ENCODE data around the gene PLXNA2. TPM values are rescaled to one million over a fixed set of nuclear protein-coding genes. Genes with fewer than 3 reads are reported as not detected.

The PLXNA2 gene
- total RNA-seq, 1 donor from 2014 or later: 0.44 TPM

DNA sequence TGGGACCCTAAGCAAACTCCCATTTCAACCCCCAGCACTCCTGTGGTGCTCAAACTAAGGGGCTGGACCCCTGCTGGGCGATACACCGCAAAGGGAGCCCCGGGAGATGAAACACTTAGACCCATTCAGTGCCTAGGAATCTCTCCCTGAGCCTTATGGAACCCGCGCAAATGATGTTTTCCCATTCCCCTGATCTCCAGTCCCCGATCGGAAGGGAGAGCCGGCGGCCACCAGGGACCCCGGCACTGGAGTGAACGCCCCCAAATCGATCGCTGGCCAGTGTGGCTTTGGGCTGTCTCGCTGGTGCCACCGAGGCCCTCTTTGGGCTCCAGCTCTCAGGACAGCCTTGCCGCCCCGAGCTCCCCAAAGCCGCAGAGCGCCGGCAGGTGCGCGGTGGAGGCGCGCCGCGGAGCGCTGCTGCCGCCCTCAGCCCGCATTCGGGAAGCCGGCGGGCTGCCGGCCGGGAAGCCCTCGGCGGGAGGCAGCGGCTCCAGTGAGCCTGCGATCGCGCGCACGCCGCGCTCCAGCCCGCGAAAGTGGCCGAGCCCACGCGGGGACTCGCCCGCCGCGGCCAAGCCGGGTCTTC is 1.1 kb downstream of the PLXNA2 start:
- intact Hi-C loops (cut with micrococcal nuclease): loop anchor here (10.0 kb wide), 1 partner anchor 1582 kb away; the partner anchor contains the start of gene UTP25

DNA sequence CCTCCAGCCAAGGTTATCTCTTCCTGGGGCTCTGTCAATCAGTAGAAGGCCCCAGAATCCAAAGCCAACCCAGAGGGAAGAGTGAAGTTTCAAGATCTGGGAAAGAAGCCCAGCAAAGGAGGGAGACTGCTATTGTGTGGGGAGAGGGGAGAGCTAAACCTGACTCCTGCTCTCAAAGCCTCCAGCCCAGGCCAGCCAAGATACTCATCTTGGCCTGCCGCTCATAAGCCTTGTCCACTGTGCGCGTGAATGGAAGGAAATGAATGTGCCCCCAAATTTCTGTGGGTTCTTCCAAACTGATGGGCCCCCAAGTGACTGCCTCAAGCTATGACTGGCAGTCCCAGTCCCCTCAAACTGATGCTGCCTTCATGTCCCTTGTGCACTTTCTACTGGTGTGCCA is 2.0 kb downstream of the PLXNA2 start:
- intact Hi-C loops (cut with micrococcal nuclease): loop anchor here (10.0 kb wide), 1 partner anchor 1583 kb away; the partner anchor contains the start of gene UTP25

- intact Hi-C loops (cut with micrococcal nuclease): loop anchor here (10.0 kb wide), 1 partner anchor 1583 kb away; the partner anchor contains the start of gene UTP25
These were observed 2.7 kb downstream of the PLXNA2 start for GRCh38 chr1:208241512-208241911.

DNA sequence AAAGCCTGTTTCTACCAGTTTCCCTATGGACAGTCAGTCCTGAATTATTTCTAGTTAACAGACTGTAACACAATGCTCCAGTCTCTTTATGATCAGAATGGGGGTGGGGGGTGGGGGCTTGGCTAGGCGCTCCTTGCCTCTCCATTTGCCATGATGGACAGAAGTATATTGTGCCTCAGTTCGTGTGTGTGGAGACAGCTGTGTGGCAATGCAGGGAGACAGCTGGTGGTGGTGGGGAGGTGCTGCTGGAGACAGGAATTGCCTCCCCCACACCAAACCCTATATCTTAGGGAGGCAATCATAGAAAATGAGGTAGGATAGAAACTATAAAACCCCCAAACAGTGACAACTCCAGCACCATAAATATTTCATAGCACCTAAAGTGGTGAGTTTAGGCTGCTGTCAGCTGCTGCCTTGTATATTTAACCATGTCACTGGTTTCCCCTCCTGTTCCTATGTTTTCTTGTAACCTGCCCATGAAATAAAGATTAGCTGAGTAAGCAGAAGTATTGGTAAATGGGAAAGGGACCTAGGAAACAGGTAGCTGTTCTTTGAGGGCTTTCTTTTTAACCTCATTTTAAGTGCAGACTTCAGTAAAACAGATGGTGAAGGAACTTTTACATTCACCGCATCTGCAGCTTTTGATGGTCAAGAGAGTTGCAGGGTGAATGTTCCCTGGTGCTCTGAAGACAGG is 3.4 kb downstream of the PLXNA2 start:
- intact Hi-C loops (cut with micrococcal nuclease): loop anchor here (10.0 kb wide), 1 partner anchor 1584 kb away; the partner anchor contains the start of gene UTP25

GRCh38 chr1:208239473-208240381 is 4.5 kb downstream of the PLXNA2 start:
- intact Hi-C loops (cut with micrococcal nuclease): loop anchor here (10.0 kb wide), 1 partner anchor 1585 kb away; the partner anchor contains the start of gene UTP25

DNA sequence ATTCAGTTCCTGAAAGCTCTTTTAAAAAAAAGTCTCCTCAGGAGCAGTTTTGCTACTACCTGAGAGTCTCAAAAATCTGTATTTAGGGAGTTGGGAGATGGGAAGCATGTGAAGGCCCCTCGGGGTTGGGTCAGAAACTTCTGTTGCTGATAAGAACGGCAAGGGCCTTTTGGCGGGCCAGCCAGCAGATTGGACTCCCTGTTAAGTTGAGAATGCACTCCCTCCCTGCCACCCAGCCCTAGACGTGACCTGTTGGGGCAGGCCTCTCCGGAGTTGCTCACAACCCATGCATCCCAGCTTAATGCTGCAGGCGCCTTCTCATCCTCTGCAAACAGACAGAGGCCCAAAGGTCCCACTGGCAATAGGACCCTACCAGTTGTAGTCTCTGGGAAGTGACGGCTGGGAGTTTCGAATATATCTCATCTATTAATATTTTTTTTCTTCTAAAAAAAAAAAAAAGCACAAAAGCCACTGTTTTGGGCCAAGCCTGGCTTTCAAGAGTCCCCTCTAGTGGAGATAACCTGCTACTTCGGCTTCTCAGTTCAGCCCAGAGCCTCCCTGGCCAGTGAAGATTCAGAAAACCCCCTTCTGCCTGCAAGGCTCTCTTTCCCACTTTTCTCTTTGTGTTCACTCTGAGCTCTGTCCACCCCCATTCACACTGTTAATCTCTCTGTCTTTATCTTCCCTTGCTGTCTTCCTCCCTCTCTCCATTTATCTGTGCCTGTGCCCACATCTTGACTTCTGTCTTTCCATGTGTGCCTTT is 5.3 kb downstream of the PLXNA2 start:
- intact Hi-C loops (cut with micrococcal nuclease): no loop called here

GRCh38 chr1:208237241-208237640 is 6.9 kb downstream of the PLXNA2 start:
- intact Hi-C loops (cut with micrococcal nuclease): no loop called here

DNA sequence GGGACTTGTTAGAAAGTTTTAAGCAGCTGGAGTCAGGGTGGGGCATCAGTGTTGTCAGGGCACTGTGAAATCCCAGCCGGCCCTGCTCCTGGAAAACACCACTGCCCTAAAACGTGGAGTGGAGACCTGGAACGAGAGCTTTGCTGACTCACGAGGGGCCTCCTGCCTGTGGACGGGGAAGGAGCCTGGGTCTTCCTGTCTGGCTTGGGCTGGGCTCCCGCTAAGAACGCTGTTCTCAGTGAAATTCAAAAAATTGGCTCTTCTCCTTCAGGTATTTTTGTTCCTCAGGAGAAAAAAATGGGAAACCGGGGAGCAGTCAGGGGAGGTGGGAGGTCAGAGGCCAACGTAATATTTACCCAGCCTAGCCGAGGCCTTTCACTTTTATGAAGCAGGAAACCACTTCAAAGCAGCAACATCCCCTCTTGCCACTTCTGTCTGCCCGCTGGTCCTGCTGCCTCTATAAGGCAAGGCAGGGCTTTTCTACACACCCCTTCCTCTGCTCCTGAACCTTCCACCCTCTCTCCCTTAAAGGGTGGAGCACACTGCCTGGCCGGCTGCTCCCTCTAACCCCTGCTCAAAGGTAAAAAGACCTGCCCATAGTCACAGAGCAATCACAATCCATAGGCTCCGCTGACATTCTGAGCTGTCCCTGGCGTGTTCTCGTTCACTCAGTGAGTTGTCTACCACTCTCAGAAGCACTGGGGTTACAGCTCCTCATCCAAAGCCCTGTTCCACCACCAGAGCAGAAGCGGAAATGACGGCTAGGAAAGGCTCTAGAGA is 8.0 kb downstream of the PLXNA2 start:
- intact Hi-C loops (cut with micrococcal nuclease): no loop called here

DNA sequence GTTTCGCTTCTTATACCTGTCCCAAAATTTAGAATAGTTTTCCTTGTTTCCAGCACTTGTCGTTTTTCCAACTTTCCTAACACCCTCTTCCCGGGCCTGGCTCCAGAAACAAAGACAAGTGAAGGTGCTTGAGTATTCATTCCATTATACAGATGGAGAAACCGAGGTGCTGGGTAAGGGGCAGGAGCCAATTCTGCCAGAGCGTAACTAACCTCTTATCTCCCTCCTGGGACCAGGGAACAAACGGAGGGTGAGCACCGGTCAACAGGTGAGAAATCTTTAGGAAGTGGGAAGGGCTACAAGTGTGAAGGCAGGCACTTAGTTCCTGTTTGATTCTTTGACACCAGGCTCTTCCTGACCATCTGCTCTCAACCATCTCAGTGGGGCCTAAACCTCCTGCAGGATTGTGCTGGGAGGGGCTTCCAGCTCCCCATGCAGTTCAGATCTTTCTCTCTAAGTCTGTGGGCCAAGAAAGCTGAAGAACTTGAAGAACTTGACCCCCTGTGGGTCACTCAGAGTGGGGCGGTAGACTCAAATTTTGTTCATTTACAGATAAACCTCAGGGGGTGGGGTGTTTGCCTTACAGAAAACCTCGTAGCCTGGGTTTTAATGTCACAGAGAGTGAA is 8.7 kb downstream of the PLXNA2 start:
- intact Hi-C loops (cut with micrococcal nuclease): no loop called here

GRCh38 chr1:208234721-208235120 is 9.5 kb downstream of the PLXNA2 start:
- intact Hi-C loops (cut with micrococcal nuclease): no loop called here

- intact Hi-C loops (cut with micrococcal nuclease): no loop called here
These were observed 10.2 kb downstream of the PLXNA2 start for GRCh38 chr1:208233978-208234377.

- intact Hi-C loops (cut with micrococcal nuclease): no loop called here
These were observed 10.6 kb downstream of the PLXNA2 start for GRCh38 chr1:208233546-208233945.

- intact Hi-C loops (cut with micrococcal nuclease): no loop called here
These were observed 11.5 kb downstream of the PLXNA2 start for GRCh38 chr1:208232662-208233038.

- intact Hi-C loops (cut with micrococcal nuclease): no loop called here
These were observed 12.1 kb downstream of the PLXNA2 start for GRCh38 chr1:208231881-208232661.

DNA sequence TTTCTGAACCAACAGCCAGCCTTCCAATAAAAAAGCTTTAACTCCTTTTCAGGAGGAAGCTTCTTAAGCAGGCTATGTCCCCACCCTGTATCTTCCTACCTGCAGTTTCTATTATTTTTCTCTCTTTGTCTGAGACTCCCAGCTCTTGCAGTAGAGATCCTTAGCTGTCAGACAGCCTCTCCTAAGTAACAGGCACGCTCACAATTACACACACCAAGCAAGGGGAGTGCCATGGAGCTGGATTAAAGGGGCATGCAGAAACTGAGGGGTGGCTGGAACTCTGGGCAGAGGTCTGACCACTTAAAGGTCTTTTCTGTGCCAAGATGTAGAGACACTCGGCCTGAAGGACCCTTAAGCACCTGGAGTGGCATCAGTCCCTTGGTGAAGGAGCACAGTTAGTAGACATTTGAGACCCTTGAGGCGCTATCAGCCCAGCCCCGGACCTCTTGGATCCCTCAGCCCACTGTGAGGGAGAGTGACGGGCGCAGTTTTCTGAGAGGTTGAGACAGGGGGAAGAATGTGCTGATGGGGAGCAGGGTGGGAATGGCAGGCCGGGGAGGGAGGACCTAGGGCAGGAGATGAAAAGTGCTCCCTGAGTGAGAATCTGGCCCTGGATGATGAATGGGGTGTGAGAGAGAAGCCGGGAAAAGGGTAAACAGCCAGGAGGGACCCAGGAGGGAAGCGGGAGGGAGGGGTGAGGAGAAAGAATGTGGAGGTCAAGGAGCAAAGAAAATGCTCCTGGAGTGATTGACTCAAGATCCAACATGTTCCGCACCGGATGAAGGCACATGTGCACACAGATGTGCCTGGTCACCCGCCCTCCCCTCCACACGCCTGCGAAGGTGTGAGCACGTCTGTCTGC is 13.3 kb downstream of the PLXNA2 start:
- intact Hi-C loops (cut with micrococcal nuclease): no loop called here

GRCh38 chr1:208228550-208228949 is 15.6 kb downstream of the PLXNA2 start:
- intact Hi-C loops (cut with micrococcal nuclease): no loop called here

DNA sequence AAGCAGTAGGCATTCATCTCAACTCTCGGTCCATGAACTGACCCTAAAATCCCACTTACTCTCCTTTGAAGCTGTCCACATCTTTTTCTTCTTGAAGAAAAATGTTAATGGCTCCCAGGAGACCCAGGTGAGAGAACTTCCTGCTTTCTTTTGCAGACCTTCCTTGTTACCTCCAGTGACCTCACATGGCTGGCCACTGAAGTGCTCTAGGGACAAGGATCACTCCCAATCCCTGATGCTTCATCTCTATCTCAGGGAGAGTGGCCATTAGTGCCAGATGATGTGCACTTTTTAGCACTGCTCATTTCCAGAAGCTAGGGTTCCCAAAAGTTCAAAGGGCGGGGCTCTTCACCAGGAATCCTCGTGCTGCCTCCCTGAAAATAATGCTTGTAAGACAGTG is 16.2 kb downstream of the PLXNA2 start:
- intact Hi-C loops (cut with micrococcal nuclease): no loop called here

DNA sequence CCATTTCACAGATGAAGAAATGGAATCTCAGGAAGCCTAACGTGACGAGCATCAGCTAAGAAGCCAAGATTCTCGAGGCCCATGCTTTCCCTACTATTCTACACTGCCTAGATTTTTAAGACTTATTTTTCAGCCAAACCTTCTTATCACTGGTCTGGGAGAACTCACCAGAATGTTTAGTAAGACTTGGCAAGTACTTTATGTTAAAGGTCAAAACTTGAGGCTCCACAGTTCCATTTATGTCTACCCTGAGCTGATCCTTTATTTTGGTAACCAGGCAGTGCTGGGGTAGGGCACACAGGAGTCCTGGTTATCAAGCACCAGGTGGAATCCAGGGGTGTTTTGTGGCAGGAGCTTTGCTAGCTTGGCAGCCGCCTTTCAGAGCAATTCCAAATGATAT is 16.8 kb downstream of the PLXNA2 start:
- intact Hi-C loops (cut with micrococcal nuclease): no loop called here

Measured in T-helper 1 cell treated with Interleukin-12 subunit alpha and Interleukin-12 subunit beta and Interleukin-4 antibody, amounts not matched to agents 30 ng/mL and 1 ng/mL, for 36 hours (primary cell).